ENCODE measurements around the gene HRH3.

- TF ChIP-seq CTCF (IDR thresholded peaks at IDR 0.05) (no peak), POLR2AphosphoS5 (IDR thresholded peaks at IDR 0.05) (no peak), EP300 (IDR thresholded peaks at IDR 0.05) (no peak), POLR2A (IDR thresholded peaks at IDR 0.05) (no peak)
Measured at GRCh38 chr20:62186096-62186426, 34.0 kb downstream of the HRH3 start.
